HG02938 (cell line): ENCODE measurements around the gene TRPM2.

Experiments used
- ATAC-seq: cut with Tn5 transposase; IDR thresholded peaks from one replicate; pipeline ENCODE4 v1.9.1; 2021; ENCODE audit warnings: mild to moderate bottlenecking, moderate library complexity; ENCODE audit not compliant: unreplicated experiment

TRPM2 gene

DNA sequence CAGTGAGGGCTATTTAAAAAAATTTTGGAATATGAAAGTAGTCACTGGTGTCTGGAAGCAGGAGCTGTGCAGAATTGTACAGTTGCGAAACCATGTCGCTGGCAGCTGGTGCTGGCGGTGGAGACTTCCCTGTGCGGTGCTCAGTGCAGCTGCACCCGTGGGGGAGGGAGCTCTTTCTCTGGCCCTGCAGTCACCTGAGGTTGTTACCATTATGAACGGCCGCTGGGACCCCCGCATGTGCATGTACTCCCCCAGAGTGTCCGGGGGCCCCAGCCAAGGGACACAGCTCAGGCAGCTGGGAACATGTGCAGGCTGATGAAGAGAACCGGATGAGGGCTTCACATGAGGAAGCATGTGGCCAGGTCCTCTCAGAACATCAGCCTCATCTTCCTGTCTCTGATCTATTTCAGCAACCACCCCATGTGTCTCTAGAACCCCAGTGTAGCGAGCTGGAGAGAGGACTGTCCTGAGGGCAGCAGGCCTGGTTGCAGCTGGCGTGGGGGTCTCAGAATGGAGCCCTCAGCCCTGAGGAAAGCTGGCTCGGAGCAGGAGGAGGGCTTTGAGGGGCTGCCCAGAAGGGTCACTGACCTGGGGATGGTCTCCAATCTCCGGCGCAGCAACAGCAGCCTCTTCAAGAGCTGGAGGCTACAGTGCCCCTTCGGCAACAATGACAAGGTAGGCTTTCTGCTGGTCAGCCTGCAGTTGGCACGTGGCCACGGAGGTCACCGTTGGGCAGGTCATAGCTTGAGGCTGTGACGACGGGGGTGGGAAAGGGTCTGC is at the start of gene TRPM2:
Gene TRPM2, plus strand, starts transcription at position 431 of the 780 bp plus-strand sequence. Its CDS starts 80 bp downstream, at position 511.
- no peak for ATAC-seq

DNA sequence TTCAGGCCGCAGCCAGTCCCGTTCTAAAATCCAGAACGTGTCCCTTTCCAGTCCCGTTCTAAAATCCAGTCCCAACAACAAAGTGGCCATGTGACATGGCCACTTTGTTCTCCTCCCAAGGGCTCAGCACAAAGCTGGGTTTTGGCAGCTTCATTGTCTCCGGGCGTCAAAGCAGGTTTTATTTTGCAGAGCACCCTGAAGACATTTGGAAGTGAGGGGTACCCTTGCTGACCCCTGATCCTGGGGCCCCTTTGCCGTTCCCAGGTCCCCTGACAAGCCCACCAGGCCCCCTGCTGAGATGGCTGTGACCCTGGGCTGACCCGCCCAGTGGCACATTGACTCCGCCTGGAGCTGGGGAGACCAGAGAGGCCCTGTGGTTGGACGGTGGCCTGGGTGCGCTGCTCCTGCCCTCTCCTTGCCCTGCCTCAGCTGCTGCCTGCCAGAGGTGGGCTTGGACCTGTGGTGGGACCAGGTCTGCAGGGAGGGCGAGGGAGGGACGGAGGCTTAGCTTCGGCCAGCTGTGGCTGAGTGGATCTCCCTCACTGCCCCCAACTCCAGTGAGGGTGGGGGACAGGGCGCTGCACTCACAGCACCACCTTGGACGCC is 49.3 kb upstream of the TRPM2 start:
- ATAC-seq, result no peak

DNA sequence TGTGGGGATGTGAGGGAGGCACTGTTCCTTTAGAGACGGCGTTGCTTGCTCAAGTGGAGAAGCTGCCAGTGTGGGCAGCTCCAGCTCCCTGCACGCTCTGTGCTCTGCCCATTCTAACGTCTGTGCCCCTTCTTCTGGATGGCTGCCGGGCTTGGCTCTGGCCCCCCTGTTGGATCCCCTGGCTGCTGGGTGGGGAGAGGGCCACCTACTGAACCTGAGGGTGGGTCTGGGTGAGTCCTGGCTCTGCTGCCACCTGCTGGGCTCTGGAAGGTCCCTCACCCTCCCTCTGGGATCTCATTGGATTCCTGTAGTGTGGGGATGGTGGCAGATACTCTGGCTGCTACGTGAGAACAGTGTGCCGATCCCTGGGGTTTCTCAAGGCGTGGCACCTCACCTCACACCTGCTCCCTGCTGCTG is 48.5 kb upstream of the TRPM2 start:
- no peak for ATAC-seq

DNA sequence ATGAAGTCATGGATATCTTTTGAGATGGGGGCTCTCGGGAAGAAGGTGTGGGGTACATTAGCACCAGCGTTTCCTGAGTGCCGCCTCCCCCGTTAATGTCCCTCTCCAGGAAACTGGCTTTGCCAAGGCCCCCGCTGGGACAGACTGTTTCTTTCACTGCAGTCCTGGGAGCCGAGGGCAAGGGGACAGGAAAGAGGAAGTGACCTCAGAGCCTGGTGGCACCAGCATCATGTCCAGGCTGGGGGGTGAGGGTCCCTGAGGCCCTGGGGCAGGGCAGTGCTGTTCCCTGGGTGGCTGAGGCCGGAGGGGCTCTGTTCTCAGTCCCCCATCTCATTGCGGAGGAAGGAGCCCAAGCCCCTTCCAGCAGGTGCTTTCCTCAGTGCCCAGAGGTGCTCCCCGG is 47.7 kb upstream of the TRPM2 start:
- no peak for ATAC-seq

DNA sequence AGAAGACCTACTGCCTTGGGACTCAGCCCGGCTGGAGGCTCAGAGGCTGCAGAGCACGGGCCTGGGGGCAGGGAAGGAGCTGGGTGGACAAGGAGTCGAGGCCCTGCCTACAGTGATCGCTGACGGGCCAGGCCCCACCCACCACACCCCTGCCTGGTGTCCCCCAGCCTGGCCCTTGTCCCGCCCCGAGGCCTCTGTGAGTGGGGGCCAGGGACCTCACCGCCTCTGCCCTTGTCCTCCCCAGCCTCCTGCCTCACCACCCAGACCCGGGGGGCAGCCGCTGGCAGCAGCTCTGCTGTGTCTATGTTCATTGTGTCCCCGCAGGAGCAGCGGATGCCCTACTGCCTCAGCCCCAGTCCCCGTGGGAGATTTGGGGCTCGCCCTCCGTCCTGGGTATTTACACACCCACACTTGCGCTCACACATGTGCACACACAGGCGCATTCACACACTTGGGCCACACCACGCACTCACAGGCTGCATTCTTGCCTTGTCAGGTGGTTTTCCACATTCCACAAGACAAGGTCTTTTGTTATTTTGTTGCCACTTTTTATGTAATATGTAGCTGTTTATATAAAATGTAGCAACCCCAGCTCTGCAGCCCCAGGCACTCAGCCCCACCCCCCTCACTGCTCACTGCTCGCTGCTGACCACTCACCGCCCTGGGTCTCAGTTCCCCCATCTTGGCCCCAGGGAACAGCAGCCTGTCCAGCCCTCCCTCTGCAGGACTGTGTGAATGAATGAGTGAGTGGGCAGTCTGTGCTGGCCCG is 46.3 kb upstream of the TRPM2 start:
- no peak for ATAC-seq

DNA sequence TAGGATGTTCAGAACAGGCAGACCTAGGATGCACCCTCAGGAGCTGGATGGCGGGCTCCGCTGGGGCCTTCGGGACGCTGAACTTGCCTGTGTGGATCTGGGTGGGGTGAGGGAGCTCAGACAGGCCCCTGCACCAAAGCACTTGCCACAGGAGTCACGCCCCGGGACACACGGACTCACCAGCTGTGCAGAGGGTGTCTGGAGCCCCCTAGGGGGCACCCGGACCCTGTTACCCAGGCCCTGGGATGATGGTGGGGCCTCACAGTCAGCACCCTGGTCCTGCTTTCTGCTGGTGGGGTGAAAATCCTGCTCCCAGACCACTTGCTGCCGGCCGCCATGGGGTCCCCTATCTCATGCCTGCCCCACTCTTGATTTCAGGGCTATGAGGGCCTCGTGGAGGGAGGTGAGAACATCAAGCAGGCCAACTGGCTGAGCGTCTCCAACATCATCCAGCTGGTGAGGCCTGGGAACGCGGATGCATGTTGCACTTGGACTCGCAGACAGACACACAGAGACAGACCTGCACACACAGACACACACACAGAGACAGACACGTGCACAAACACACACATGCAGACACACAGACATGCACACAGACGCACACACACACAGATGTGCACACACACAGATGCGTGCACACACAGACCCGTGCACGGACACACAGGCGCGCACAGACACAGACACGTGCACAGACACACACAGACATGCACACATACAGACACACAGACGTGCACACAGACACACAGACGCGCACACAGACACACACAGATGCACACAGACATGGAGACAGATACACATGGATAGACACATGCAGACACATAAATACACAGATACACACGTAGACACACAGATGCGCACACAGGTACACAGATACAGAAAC is 42.6 kb upstream of the TRPM2 start:
- no peak for ATAC-seq

DNA sequence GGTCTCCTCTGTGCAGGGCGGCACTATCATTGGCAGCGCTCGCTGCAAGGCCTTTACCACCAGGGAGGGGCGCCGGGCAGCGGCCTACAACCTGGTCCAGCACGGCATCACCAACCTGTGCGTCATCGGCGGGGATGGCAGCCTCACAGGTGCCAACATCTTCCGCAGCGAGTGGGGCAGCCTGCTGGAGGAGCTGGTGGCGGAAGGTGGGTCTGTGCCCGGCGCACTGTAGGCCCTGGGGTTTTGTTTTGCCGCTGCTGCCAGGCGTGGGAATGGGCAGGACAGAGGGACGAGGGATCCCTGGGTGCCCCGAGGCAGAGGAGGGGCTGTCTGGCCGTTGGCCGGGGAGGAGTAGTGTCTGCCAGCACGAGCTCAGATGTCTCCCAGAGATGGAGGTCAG is 41.3 kb upstream of the TRPM2 start:
- no peak for ATAC-seq

DNA sequence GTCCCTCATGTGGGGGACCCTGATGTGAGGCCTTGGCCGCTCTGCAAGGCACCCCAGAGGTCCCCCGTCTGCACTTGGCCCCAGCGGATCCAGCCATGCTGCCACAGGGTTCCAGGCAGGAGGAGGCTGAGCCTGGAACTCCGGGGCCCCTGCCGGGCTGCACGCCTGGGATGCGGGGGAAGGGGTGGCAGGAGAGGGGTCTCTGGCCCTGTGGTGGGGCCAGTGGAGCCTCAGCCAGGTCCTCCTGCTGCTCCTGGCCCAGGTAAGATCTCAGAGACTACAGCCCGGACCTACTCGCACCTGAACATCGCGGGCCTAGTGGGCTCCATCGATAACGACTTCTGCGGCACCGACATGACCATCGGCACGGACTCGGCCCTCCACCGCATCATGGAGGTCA is 40.7 kb upstream of the TRPM2 start:
- no peak for ATAC-seq

DNA sequence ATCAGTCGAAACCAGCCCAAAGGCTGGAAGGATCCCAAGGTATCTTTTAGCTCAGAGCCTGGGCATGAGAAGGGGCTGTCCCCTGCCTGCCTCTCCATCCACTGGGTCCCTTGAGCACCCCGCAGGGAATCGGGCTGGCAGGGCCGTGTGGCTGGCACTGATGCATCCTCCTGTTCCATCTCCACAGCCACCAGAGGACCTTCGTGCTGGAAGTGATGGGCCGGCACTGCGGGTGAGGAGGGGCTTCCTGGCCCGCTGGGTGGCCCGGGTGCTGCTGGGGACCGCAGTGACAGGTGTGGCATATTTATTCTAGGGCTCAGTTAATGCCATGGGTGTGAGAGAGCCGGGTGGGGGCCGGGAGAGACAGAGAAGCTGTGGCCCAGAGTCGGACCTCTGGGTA is 40.0 kb upstream of the TRPM2 start:
- ATAC-seq, result no peak

DNA sequence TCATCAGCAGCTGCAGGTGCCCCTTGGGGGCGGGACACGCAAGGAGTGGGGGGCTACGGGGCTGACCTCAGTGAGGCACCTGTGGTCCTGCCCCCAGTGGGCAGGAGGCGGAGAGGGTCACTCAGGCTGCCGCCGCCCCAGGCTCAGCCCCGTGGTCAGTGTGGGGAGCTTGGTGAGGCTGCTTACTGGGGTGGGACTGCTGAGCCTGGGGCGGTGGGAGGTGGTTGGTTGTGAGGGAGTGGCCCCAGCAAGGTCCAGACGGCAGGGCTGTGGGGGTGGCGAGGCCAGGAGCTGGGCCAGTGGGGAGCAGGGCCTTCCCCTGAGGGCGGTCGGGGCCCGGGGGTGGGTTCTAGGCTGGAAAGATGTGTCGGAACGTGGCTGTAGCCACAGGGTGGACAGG is 39.3 kb upstream of the TRPM2 start:
- no peak for ATAC-seq

DNA sequence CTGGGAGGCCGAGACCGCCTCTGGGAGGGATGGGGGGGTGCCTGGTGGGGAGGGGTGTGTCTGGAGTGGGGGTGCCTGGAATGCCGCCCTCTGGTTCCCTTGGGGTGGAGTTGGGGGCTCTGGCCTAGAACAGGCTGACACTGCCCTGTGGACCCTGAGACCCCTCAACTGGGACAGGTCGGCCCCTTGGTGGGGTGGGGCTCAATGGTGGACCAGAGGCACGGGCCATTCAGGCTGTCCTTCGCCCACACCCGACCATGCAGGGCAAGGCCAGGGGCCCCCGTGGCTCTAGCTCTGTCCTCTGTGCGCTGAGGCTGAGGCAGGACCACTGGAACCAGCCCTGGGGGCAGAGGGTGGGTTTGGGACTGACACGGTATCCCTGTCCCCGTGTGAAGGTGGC is 38.9 kb upstream of the TRPM2 start:
- ATAC-seq, result no peak

DNA sequence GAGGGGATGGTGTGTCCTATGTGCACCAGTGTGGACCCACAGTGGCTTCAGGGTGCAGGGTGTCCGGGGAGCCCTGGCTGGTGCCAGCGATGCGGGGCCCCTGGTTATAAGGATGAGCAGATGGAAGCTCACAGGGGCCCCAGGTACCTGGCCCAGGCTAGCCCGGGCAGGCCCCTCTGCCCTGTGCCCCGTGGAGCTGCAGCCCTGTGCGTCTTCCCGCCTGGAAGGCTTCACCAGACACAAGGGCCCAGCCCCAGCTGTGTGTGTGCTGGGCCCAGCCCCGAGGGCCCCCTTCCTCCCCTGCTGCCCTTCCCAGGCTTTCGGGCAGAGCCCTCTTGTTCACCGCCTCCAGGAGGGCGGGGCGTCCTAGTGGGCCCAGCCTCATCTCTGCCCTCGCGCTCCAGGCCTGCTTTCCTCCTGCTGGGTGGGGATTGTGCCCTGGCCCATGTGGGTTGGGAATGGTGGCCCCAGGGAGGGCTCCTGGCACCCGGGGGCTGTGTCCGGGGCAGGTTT is 37.7 kb upstream of the TRPM2 start:
- no peak for ATAC-seq

DNA sequence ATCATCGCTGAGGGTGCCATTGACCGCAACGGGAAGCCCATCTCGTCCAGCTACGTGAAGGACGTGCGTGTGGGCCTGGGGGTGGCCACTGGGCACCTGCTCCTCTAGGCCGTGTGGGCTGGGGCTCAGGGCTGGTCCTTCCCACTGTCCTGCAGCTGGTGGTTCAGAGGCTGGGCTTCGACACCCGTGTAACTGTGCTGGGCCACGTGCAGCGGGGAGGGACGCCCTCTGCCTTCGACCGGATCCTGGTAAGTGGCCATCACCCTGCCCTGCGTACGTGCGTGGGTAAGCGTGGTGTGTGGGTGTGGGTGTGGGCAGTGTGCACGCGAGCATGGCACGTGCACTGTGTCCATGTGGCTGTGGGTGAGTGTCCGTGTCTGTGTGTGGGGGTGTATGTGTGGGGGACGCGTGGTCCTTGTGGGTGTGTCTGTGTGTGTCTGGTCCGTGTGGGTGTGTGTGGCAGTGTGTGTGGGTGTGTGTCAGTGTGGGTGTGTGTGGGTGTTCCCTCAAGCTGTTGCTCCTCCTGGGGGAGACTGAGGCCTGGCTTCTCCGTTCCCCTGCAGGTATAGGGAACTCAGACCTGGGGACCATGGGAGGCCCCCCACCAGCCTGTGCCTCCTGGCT is 37.0 kb upstream of the TRPM2 start:
- no peak for ATAC-seq

DNA sequence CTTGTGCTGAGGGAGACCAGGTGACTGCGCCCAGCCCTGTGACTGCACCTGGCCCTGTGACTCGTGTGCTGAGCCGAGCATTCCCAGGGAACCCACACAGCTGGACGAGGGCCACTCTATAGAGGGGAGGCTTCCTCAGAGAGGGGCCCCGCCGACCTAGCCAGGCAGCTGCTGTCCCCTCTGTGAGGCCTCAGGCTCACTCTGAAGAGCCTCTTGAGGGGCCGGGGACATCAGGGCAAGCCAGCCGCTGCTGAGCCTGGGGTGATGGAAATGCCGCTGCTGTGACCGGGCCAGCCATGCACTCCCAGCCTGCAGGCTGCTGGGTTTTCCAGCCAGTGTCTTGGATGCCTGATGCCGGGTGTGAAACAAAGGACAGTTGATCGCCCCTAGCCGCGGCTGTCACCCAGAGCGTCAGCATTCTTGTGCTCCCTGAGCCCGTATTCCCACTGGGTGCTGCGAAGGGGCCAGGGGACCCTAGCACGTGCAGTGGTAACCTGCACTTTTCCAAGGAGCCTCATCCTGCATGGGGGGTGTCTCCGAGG is 36.1 kb upstream of the TRPM2 start:
- ATAC-seq, result no peak

DNA sequence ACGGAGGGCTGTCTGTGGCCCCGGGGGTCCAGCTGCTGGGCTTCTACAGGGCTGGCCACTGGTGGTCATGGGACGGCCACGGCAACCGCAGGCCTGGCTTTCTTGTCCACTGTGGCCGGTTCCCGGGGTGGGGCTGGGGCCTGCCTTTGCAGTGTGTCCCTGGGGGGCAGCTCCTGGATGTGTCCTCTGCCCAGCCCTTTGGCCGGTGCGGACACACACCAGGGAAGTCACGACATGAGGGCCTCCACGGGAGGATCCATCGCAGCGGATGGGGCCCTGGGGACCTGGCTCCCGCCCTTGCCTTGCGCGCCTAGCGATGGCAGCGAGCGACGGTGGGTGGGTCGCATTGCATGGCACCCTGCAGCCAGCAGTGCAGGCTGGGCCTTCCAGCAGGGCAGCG is 35.5 kb upstream of the TRPM2 start:
- ATAC-seq, result no peak

DNA sequence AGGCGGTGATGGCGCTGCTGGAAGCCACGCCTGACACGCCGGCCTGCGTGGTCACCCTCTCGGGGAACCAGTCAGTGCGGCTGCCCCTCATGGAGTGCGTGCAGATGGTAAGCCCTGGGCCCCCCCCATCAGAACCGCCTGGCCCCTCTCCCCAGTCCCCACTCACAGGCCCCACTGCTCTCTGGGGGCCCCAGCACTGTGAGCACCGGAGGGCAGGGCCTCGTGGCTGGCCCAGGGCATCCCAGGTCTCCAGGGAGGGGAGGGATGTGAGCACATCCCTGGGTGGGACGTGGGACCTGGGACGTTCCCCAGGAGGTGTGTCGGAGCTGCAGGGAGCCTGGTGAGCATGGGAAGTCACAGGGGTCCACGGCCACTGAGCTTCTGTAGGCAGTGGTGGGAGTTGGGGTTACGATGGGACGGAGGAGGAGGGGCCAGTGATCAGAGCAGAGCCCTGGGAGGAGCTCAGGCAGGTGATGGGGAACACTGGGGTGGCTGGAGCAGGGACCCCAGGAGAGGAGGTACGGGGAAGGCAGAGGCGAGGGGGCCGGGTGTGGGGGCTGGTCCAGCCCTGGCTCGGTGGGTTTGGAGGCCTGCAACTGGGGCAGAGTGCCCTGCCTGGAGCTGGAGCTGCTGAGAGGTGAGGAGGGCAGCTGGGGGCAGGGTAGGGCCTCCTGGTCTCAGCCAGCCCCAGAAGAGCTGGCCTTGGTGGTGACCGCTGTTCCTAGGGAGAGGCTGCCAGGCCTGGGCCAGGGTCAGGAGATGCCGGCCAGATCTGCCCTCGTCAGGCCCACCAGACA is 34.7 kb upstream of the TRPM2 start:
- ATAC-seq, result no peak

DNA sequence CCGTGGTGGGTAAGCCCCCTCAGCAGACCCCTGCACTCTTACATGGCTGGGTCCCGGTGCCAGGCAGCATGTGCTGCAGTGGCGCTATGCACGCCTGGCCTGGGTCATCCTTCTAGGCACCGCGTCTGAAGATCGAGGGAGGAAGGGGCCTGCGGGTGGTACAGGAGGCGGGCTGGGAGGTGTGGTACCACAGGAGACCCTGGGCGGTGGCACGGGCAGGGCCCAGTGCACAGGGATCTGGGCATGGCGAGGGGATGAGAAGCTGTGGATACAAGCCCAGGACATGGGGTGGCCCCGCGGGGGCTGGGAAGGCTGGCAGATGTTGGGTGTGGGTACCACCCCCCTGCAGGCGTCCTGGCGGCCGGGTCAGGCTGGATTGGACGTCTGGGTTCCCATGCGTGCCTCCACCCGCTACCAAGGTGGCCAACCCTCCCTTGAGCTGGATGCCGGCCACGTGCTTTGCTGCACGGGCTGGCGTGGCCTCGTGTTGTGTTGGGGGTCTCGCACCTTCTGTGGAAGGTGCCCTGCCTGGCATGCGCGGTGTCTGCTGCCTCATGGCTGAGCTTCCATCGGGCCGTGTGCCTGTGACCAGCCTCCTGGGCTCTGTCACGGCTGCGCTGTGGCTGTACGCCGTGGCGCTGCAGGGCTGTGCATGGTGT is 33.9 kb upstream of the TRPM2 start:
- ATAC-seq, result no peak

DNA sequence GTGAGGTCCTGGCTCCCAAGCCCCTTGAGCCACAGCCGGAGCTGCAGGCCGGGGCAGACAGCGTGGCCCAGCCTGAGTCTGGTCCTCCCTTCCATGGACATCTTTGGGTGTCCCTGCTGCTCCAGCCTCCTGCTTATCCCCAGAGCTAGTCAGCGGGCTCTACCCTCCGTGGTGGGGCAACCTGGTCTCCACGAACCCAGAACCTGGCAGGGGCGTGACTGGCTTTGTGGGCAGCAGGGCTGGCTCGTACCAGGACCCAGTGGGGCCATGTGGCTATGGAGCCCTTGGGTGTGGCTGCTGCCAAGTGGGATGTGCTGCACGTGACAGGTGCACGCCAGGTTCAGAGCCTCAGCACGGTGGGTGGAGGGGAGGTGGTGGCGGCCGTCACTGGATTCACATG is 32.6 kb upstream of the TRPM2 start:
- ATAC-seq, result no peak
